ENCODE data around the gene FADS2. TPM values are rescaled to one million over a fixed set of nuclear protein-coding genes. Genes with fewer than 3 reads are reported as not detected.

Gene FADS2
- total RNA-seq, 2 experiments from 2014 or later, result 0.08 to 0.33 TPM

- H3K9me3 Mint-ChIP-seq, result no peaks in the 10 kb centered on the region
- ChIA-PET CTCF (interaction anchor here (1.6 to 2.9 kb wide), 2 partner anchors 190 to 216 kb away, joined by 7 to 13 read pairs; no protein-coding TSS in a partner anchor), POLR2A (interaction anchor here (1.3 to 2.2 kb wide), 2 partner anchors 76 to 232 kb away, joined by 3 to 5 read pairs; partner anchors contain the start of genes FTH1 and INCENP)
- peaks cover 9% of the 10 kb centered on the region for H3K4me1 Mint-ChIP-seq (ENCODE audit: low read depth)
- H3K4me3 ChIP-seq (ENCODE audit: low read length), result peak overlapping the region; percentile 56
- ATAC-seq (ENCODE audit: poor library complexity) (peak; percentile 63), DNase-seq (peak in 1 of 14 experiments; percentile 18)
- no peaks in the 10 kb centered on the region for H3K27me3 Mint-ChIP-seq
- no peaks in the 10 kb centered on the region for H3K9me3 ChIP-seq (ENCODE audit: control insufficient read depth in 1 of 2, insufficient read depth in 1 of 2, low read length in 2 of 2)
- H3K36me3 Mint-ChIP-seq (ENCODE audit: low read depth), result no peaks in the 10 kb centered on the region
- no peaks in the 10 kb centered on the region for H3K27me3 ChIP-seq (ENCODE audit: control insufficient read depth in 1 of 2, insufficient read depth in 2 of 2, low read length in 2 of 2)
- no peak overlapping the region for H3K27ac ChIP-seq (ENCODE audit: low read depth in 1 of 2, low read length in 2 of 2)
- no peak overlapping the region for H3K27ac Mint-ChIP-seq
- intact Hi-C loops (cut with DNase I, micrococcal nuclease), result loop anchor here in 1 of 2 experiments (2.0 kb wide), 1 partner anchor 93 kb away; no protein-coding TSS in a partner anchor
- peak overlapping the region; percentile 71 for H3K4me3 Mint-ChIP-seq
- no peak for TF ChIP-seq CTCF (IDR thresholded peaks at IDR 0.05)
- no peaks in the 10 kb centered on the region for H3K36me3 ChIP-seq (ENCODE audit: insufficient read depth, low read length)
- peaks cover 22% of the 10 kb centered on the region for H3K4me1 ChIP-seq (ENCODE audit: insufficient read depth, low read length)
Measured at GRCh38 chr11:61892085-61892370, 63.9 kb downstream of the FADS2 start.

- no peak overlapping the region for H3K27ac ChIP-seq (ENCODE audit: low read depth in 1 of 2, low read length in 2 of 2)
- ChIA-PET POLR2A (no interaction called here), CTCF (interaction anchor here (0.6 to 1.4 kb wide), 2 partner anchors 188 to 413 kb away, joined by 3 to 8 read pairs; no protein-coding TSS in a partner anchor)
- H3K4me3 ChIP-seq (ENCODE audit: low read length), result no peak overlapping the region
- H3K36me3 Mint-ChIP-seq (ENCODE audit: low read depth), result no peaks in the 10 kb centered on the region
- H3K4me3 Mint-ChIP-seq, result no peak overlapping the region
- no peaks in the 10 kb centered on the region for H3K36me3 ChIP-seq (ENCODE audit: insufficient read depth, low read length)
- H3K27me3 Mint-ChIP-seq, result no peaks in the 10 kb centered on the region
- H3K27me3 ChIP-seq (ENCODE audit: control insufficient read depth in 1 of 2, insufficient read depth in 2 of 2, low read length in 2 of 2), result no peaks in the 10 kb centered on the region
- H3K9me3 ChIP-seq (ENCODE audit: control insufficient read depth in 1 of 2, insufficient read depth in 1 of 2, low read length in 2 of 2), result no peaks in the 10 kb centered on the region
- H3K9me3 Mint-ChIP-seq, result no peaks in the 10 kb centered on the region
- TF ChIP-seq CTCF (IDR thresholded peaks at IDR 0.05), result no peak
- intact Hi-C loops (cut with DNase I, micrococcal nuclease), result loop anchor here in 1 of 2 experiments (2.0 kb wide), 1 partner anchor 95 kb away; no protein-coding TSS in a partner anchor
- ATAC-seq (ENCODE audit: poor library complexity) (no peak), DNase-seq (peak in 1 of 14 experiments; percentile 40)
- peaks cover 24% of the 10 kb centered on the region for H3K4me1 ChIP-seq (ENCODE audit: insufficient read depth, low read length)
- no peak overlapping the region for H3K27ac Mint-ChIP-seq
- H3K4me1 Mint-ChIP-seq (ENCODE audit: low read depth), result peaks cover 10% of the 10 kb centered on the region
Measured at GRCh38 chr11:61893981-61894380, 65.9 kb downstream of the FADS2 start.

- intact Hi-C loops (cut with DNase I, micrococcal nuclease), result loop anchor here (5.0 kb wide), 3 partner anchors 52 to 98 kb away; partner anchors contain the start of gene FTH1 (in 2 of the 2)
- peaks cover 15% of the 10 kb centered on the region for H3K4me1 Mint-ChIP-seq (ENCODE audit: low read depth)
- no peak for TF ChIP-seq CTCF (IDR thresholded peaks at IDR 0.05)
- CTCF ChIA-PET, result interaction anchor here (1.4 to 8.1 kb wide), 4 partner anchors 52 to 214 kb away, joined by 8 to 207 read pairs (median 70); no protein-coding TSS in a partner anchor
- no peaks in the 10 kb centered on the region for H3K36me3 Mint-ChIP-seq (ENCODE audit: low read depth)
- H3K27me3 Mint-ChIP-seq, result no peaks in the 10 kb centered on the region
- Histone ChIP-seq H3K4me1 (ENCODE audit: insufficient read depth, low read length) (peaks cover 27% of the 10 kb centered on the region), H3K36me3 (ENCODE audit: insufficient read depth, low read length) (no peaks in the 10 kb centered on the region), H3K9me3 (ENCODE audit: control insufficient read depth in 1 of 2, insufficient read depth in 1 of 2, low read length in 2 of 2) (no peaks in the 10 kb centered on the region), H3K27me3 (ENCODE audit: control insufficient read depth in 1 of 2, insufficient read depth in 2 of 2, low read length in 2 of 2) (no peaks in the 10 kb centered on the region), H3K27ac (ENCODE audit: low read depth in 1 of 2, low read length in 2 of 2) (no peak overlapping the region), H3K4me3 (ENCODE audit: low read length) (no peak overlapping the region)
- POLR2A ChIA-PET, result no interaction called here
- ATAC-seq (ENCODE audit: poor library complexity) (no peak), DNase-seq (no peak)
- no peak overlapping the region for H3K27ac Mint-ChIP-seq
- H3K4me3 Mint-ChIP-seq, result no peak overlapping the region
- no peaks in the 10 kb centered on the region for H3K9me3 Mint-ChIP-seq
Measured at GRCh38 chr11:61895046-61895717, 67.1 kb downstream of the FADS2 start.

All from CD4-positive, alpha-beta T cell (primary cell).